IMR-90 (cell line): ENCODE data around the gene ERGIC1. TPM values are rescaled to one million over a fixed set of nuclear protein-coding genes. Genes with fewer than 3 reads are reported as not detected.
A peak's percentile ranks its signal among the peaks of the same experiment; 100 is the strongest.

Experiments
- ATAC-seq: fragments of 200-7000 bp; cut with Tn5 transposase; 2 replicates; pipeline ENCODE4 v1.9.1; 2020; ENCODE audit warnings: low read depth, mild to moderate bottlenecking, moderate library complexity
- BruUV-seq: library from RNA; stranded (reverse); fragments of 400-500 nt; replicated peaks from 2 replicates; lab custom pipeline; 2021; lab: Mats Ljungman, UMichigan
- CTCF ChIA-PET: fragments of 300-600 bp; formaldehyde crosslinking; extraction: SDS; loops from one replicate; lab custom pipeline; 2021; ENCODE audit warnings: antibody characterized with exemption; lab: Yijun Ruan, JAX
- POLR2A ChIA-PET: fragments of 300-600 bp; sonication (Branson Sonifier 250); formaldehyde crosslinking; loops from one replicate; lab custom pipeline; 2022; ENCODE audit warnings: antibody characterized with exemption; ENCODE audit not compliant: unreplicated experiment; lab: Charles Lee
- DNase-seq: peaks from one replicate; pipeline ENCODE4 v3.0.0; 2013
- H2AFZ ChIP-seq: replicated peaks from 2 replicates; pipeline ENCODE3; 2013; ENCODE audit warnings: low read length, mild to moderate bottlenecking; ENCODE audit not compliant: poor library complexity
- H2AK5ac ChIP-seq: 2 replicates; pipeline ENCODE4 v1.6.1; 2013; ENCODE audit warnings: low read depth, low read length, inconsistent platforms
- H2AK9ac ChIP-seq: replicated peaks from 2 replicates; pipeline ENCODE3; 2013; ENCODE audit warnings: mild to moderate bottlenecking, low read depth, low read length, moderate library complexity; ENCODE audit not compliant: poor library complexity
- H2BK120ac ChIP-seq: 2 replicates; pipeline ENCODE4 v1.6.1; 2013; ENCODE audit warnings: low read depth, low read length, inconsistent platforms
- H2BK15ac ChIP-seq: 3 replicates; pipeline ENCODE4 v1.6.1; 2013; ENCODE audit warnings: low read depth, low read length, inconsistent platforms
- H2BK20ac ChIP-seq: 2 replicates; pipeline ENCODE4 v1.6.1; 2013; ENCODE audit warnings: low read depth, mild to moderate bottlenecking, inconsistent platforms, low read length, moderate library complexity
- H2BK5ac ChIP-seq: 2 replicates; pipeline ENCODE4 v1.6.1; 2013; ENCODE audit warnings: mild to moderate bottlenecking, low read depth, low read length, inconsistent platforms; ENCODE audit not compliant: poor library complexity, severe bottlenecking
- H3K14ac ChIP-seq: replicated peaks from 2 replicates; pipeline ENCODE4 v1.6.1; 2013; ENCODE audit warnings: low read depth, low read length, inconsistent platforms
- H3K18ac ChIP-seq: 2 replicates; pipeline ENCODE4 v1.6.1; 2013; ENCODE audit warnings: low read depth, low read length, control low read depth
- H3K23ac ChIP-seq: 2 replicates; pipeline ENCODE4 v1.6.1; 2013; ENCODE audit warnings: low read depth, low read length, inconsistent platforms
- H3K27ac ChIP-seq: 2 replicates; pipeline ENCODE4 v1.5.1; 2013; ENCODE audit warnings: mild to moderate bottlenecking, control low read depth, low read length; ENCODE audit not compliant: insufficient read depth
- H3K27me3 ChIP-seq: 2 replicates; pipeline ENCODE4 v1.6.1; 2013; ENCODE audit warnings: low read length; ENCODE audit not compliant: control insufficient read depth, insufficient read depth
- H3K36me3 ChIP-seq: 2 replicates; pipeline ENCODE4 v1.6.1; 2013; ENCODE audit warnings: low read length, mixed read lengths; ENCODE audit not compliant: control insufficient read depth, insufficient read depth
- H3K4ac ChIP-seq: 2 replicates; pipeline ENCODE4 v1.6.1; 2013; ENCODE audit warnings: low read depth, low read length, inconsistent platforms
- H3K4me1 ChIP-seq: 2 replicates; pipeline ENCODE4 v1.6.1; 2013; ENCODE audit warnings: low read length, mixed read lengths; ENCODE audit not compliant: control insufficient read depth, insufficient read depth
- H3K4me2 ChIP-seq: 2 replicates; pipeline ENCODE4 v1.6.1; 2013; ENCODE audit warnings: low read depth, mild to moderate bottlenecking, control low read depth, low read length, moderate library complexity
- H3K4me3 ChIP-seq: 2 replicates; pipeline ENCODE4 v1.5.1; 2013; ENCODE audit warnings: low read depth, mild to moderate bottlenecking, control low read depth, low read length, moderate library complexity; ENCODE audit not compliant: insufficient read depth
- H3K56ac ChIP-seq: 2 replicates; pipeline ENCODE4 v1.6.1; 2013; ENCODE audit warnings: low read length, inconsistent platforms; ENCODE audit not compliant: insufficient read depth; ENCODE audit errors: extremely low read depth
- H3K79me1 ChIP-seq, 2 experiments: 2 replicates each; pipeline ENCODE4 v1.6.1; 2013; ENCODE audit warnings: low read length in 2 of 2, inconsistent platforms in 1 of 2, low read depth in 1 of 2
- H3K9ac ChIP-seq: 2 replicates; pipeline ENCODE4 v1.6.1; 2013; ENCODE audit warnings: low read depth, low read length, control low read depth
- H3K9me1 ChIP-seq: 2 replicates; pipeline ENCODE4 v1.6.1; 2013; ENCODE audit warnings: low read length, inconsistent platforms; ENCODE audit not compliant: insufficient read depth
- H3K9me3 ChIP-seq: 2 replicates; pipeline ENCODE4 v1.6.1; 2013; ENCODE audit warnings: low read length; ENCODE audit not compliant: control insufficient read depth, insufficient read depth
- H4K20me1 ChIP-seq: 2 replicates; pipeline ENCODE4 v1.6.1; 2013; ENCODE audit warnings: low read length, inconsistent platforms; ENCODE audit not compliant: insufficient read depth
- H4K5ac ChIP-seq: 2 replicates; pipeline ENCODE4 v1.6.1; 2013; ENCODE audit warnings: mild to moderate bottlenecking, low read depth, low read length, control low read depth
- H4K8ac ChIP-seq, 2 experiments: 2 replicates each; pipeline ENCODE4 v1.6.1; 2013; ENCODE audit warnings: low read depth in 2 of 2, low read length in 2 of 2, control low read depth in 1 of 2, inconsistent platforms in 1 of 2
- H4K91ac ChIP-seq: 2 replicates; pipeline ENCODE4 v1.6.1; 2013; ENCODE audit warnings: low read depth, low read length, inconsistent platforms; ENCODE audit not compliant: insufficient read depth
- MAZ ChIP-seq: IDR thresholded peaks from 2 replicates; pipeline ENCODE4 v1.6.1; 2012; ENCODE audit warnings: low read depth, mild to moderate bottlenecking, low read length, improper control_type of control experiment, moderate library complexity, borderline replicate concordance
- RAD21 ChIP-seq: IDR thresholded peaks from 2 replicates; pipeline ENCODE4 v1.6.1; 2012; ENCODE audit warnings: low read length, improper control_type of control experiment
- WGBS, 2 experiments: methylation state at CpG; one replicate each; pipeline versions ENCODE4 v1.1.5 to v1.1.7; 2013; ENCODE audit warnings: missing lambda C conversion rate in 2 of 2; ENCODE audit not compliant: insufficient read length in 1 of 2; ENCODE audit errors: extremely low coverage in 2 of 2; 5-methylcytosine and 5-hydroxymethylcytosine counted together
- dilution Hi-C: fragments of 300-500 bp; cut with HindIII; formaldehyde crosslinking; loops from one replicate; pipeline ENCODE4 v1.14.3; 2018; ENCODE audit warnings: low sequenced_read_pairs; ENCODE audit not compliant: unreplicated experiment
- in situ Hi-C: fragments of 300-500 bp; cut with MboI; formaldehyde crosslinking; loops from 3 replicates; pipeline ENCODE4 v1.14.3; 2019; ENCODE audit warnings: low sequenced_read_pairs, inconsistent platforms, mixed read lengths
- intact Hi-C: fragments of 100-400 bp; cut with micrococcal nuclease; formaldehyde crosslinking; loops from 2 replicates; pipeline ENCODE4 v1.10.0; 2022
- polyA plus RNA-seq, 3 experiments: library from polyadenylated mRNA; depleted of rRNA; stranded (reverse); fragments of >200 nt; gene quantifications; 2 replicates each; pipeline ENCODE4 v1.2.3, GENCODE V29; 2012; ENCODE audit warnings: low replicate concordance in 1 of 3
- total RNA-seq: library from RNA; depleted of rRNA; stranded (reverse); fragments of >200 nt; gene quantifications from 2 replicates; pipeline ENCODE4 v1.2.3, GENCODE V29; 2012

The ERGIC1 gene
- total and polyA plus RNA-seq, 2 of the 4 experiments (the other 2 are of a cell fraction), result 134 to 192 TPM

DNA sequence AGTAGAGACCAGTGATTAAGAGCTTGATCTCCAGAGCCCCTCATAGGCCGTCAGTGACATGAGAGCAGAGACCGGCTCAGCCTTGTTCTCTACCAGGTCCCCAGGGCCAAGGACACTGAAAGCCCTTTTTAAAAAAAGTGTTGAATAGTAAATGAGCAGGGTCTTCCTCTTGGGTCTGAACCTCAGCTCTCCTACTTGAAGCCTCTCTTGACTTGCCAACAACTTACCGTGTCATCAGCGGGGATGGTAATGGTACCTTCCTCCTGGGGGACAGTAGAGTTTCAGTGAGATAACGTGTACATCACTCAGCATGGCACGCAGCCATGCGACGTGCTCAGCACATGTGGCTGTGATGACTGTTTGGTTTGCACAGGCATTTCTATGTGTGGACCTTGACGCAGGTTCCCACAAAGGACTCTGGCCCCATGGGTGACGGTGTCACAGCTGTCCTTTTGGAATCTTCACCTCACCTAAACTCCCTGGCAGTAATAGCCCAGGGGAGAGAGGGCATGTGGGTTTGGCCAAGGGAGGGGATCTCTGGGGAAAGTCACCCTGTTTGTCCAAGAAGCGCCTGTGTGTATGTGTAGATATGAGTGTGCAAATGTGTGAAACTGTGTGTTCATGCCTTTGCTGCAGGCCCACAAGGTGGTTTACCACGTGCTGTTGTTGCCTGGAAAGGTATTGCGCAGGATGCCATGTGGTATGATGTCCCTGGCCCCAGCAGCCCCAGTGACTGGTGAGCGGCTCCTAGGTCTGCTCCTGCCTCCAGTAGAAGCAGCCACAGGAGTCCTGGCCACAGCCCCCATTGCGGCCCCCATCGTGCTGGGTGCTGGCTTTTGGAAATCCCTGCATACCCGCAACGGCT lies 18.7 kb downstream of the ERGIC1 start:
- DNase-seq (peak; percentile 75), ATAC-seq (no peak)
- Histone ChIP-seq H2BK15ac (peak overlapping the region; percentile 98; the same call in 2 of the 3 replicates), H3K4me1 (peaks cover 39% of the 10 kb centered on the region), H4K8ac (peak overlapping the region; percentile 89 to 93; a peak in 3 of 4 replicates), H3K4me2 (no peak overlapping the region), H3K9me1 (peaks cover 65% of the 10 kb centered on the region), H2AK5ac (peak overlapping the region; percentile 98), H4K5ac (peak overlapping the region; percentile 87), H2BK20ac (peak overlapping the region; percentile 97), H4K91ac (peak overlapping the region; percentile 96), H3K14ac (peak overlapping the region; percentile 98), H3K23ac (peak overlapping the region; percentile 93; the same call in 1 of the 2 replicates), H2AFZ (no peak overlapping the region), H3K18ac (peak overlapping the region; percentile 81; the same call in 1 of the 2 replicates), H3K4me3 (no peak overlapping the region), H3K27ac (peak overlapping the region; percentile 98; the same call in 1 of the 2 replicates), H2BK120ac (peak overlapping the region; percentile 96), H3K9me3 (no peaks in the 10 kb centered on the region), H3K27me3 (no peaks in the 10 kb centered on the region), H3K4ac (peak overlapping the region; percentile 99), H4K20me1 (peaks cover 17% of the 10 kb centered on the region; the same call in 1 of the 2 replicates), H3K9ac (peak overlapping the region; percentile 73), H2AK9ac (peak overlapping the region; percentile 83), H3K36me3 (peaks cover 3% of the 10 kb centered on the region), H2BK5ac (peak overlapping the region; percentile 96), H3K56ac (no peak overlapping the region), H3K79me1 (peaks cover 27 to 90% of the 10 kb centered on the region in 2 experiments)
- no TSS peak for BruUV-seq
- dilution Hi-C loops, result no loop called here
- TF ChIP-seq RAD21 (no peak), MAZ (no peak)
- in situ Hi-C loops, result no loop called here
- intact Hi-C loops, result loop anchor here (5.0 kb wide), 1 partner anchor 50 kb away; no protein-coding TSS in a partner anchor
- POLR2A ChIA-PET, result no interaction called here
- 88% methylated on average over 7 of the region's 18 CpGs; no CpG with 5 or more reads in 1 of the 2 experiments for WGBS, 2 experiments
- CTCF ChIA-PET, result no interaction called here
